HEK293 (cell line): ENCODE results near the gene DPP6.

Source experiments
- CTCF ChIP-seq: fragments of 450-650 bp; formaldehyde crosslinking; IDR thresholded peaks from 2 replicates; pipeline ENCODE4 v1.5.1; 2016; ENCODE audit warnings: missing biosample characterization, missing genetic modification characterization
- HOXA7 ChIP-seq: sonication (generic); formaldehyde crosslinking; IDR thresholded peaks from 2 replicates; pipeline ENCODE4 v1.8.1; 2022; ENCODE audit warnings: missing genetic modification reagents, borderline replicate concordance
- ZNF132 ChIP-seq: fragments of 450-650 bp; formaldehyde crosslinking; IDR thresholded peaks from 2 replicates; pipeline ENCODE4 v1.5.1; 2017; ENCODE audit warnings: missing biosample characterization, missing genetic modification characterization, borderline replicate concordance
- ZNF274 ChIP-seq, 2 experiments: fragments of 200-500 bp in 1 of 2; fragments of 450-650 bp in 1 of 2; sonication (Bioruptor generic) in 1 of 2; formaldehyde crosslinking in 1 of 2; IDR thresholded peaks; 2 replicates each; pipeline versions ENCODE4 v1.5.1 to v1.6.1; 2014 to 2016; ENCODE audit warnings: borderline replicate concordance in 1 of 2, inconsistent platforms in 1 of 2, low read length in 1 of 2, missing biosample characterization in 1 of 2, missing genetic modification characterization in 1 of 2
- ZNF501 ChIP-seq: fragments of 450-650 bp; formaldehyde crosslinking; IDR thresholded peaks from 2 replicates; pipeline ENCODE4 v1.5.1; 2016; ENCODE audit warnings: missing biosample characterization, missing genetic modification characterization
- ZNF510 ChIP-seq: fragments of 450-650 bp; formaldehyde crosslinking; IDR thresholded peaks from 2 replicates; pipeline ENCODE4 v1.5.1; 2018; ENCODE audit warnings: mild to moderate bottlenecking, missing genetic modification characterization, missing biosample characterization; ENCODE audit not compliant: insufficient replicate concordance

- no peak for TF ChIP-seq ZNF510 (tag by site-specific recombination)
- TF ChIP-seq HOXA7 (CRISPR knock-in tag), result no peak
- no peak for TF ChIP-seq ZNF501 (tag by site-specific recombination)
- no peak for TF ChIP-seq CTCF (tag by site-specific recombination)
- no peak for TF ChIP-seq ZNF132 (tag by site-specific recombination)
- no peak for TF ChIP-seq ZNF274 (IDR thresholded peaks at IDR 0.05; ENCODE audit: low read length)
- no peak for TF ChIP-seq ZNF274 (tag by site-specific recombination; IDR thresholded peaks at IDR 0.05; ENCODE audit: borderline replicate concordance)
Observed at GRCh38 chr7:154304740-154305700, 252.8 kb downstream of the DPP6 start.
